ENCODE results near the gene HOMER2. TPM values are rescaled to one million over a fixed set of nuclear protein-coding genes. Genes with fewer than 3 reads are reported as not detected.
A peak's percentile ranks its signal among the peaks of the same experiment; 100 is the strongest.

HOMER2 gene
- total RNA-seq, 1 experiment from 2014 or later = 14.2 TPM

DNA sequence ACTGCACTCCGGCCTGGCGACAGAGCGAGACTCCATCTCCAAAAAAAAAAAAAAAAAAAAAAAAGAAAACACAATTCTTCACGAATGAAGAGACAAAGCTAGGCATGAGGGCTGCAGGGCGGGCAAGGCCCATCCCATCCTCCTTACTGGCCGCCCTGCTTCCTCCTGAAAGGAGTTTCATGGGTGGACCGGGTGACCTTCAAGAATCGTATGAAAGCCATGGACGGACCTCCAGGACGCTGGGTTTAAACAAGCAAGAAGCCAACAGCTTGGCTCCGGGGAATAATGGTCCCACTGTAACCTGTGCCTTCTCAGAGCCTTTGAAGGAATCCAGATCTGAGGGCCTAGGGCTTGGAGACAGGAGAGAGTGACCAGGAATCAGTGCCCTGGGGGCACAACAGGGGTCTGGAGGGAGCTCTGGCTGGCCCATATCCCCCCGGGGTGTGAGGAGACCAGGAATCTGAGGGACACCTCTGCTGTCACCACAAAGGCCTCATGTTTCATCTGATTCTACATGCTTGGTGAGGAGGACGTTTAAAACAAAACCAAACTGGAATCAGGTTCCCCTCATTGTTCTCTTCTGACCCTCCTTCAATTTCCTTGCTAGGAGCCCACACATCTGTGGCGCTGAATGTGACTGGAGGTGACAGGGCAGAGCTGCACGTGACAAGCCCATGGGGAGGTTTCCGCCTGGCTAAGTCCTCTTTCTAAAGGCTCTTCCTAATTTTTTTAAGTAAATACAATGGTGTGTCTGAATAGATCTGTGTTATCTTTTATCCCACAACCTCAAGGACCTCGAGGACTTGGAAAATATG lies 97.0 kb downstream of the HOMER2 start:
- no peak overlapping the region for H3K27ac ChIP-seq (ENCODE audit: insufficient read length, low read depth, low read length)
- H2AFZ ChIP-seq (ENCODE audit: low read length) = no peak overlapping the region
- H4K5ac ChIP-seq (ENCODE audit: insufficient read length, low read depth, low read length) = no peak overlapping the region
- no peak overlapping the region for H3K56ac ChIP-seq (ENCODE audit: insufficient read length, low read depth, low read length)
- H4K8ac ChIP-seq (replicated peaks; ENCODE audit: insufficient read length, low read depth, low read length) = no peak overlapping the region
- no peak for DNase-seq
- H4K91ac ChIP-seq (ENCODE audit: insufficient read length, low read depth, low read length) = no peak overlapping the region
- H3K4me1 ChIP-seq (ENCODE audit: insufficient read depth, low read length) = no peaks in the 10 kb centered on the region
- no peak overlapping the region for H2BK15ac ChIP-seq (ENCODE audit: low read depth, low read length)
- no peaks in the 10 kb centered on the region for H3K27me3 Mint-ChIP-seq (ENCODE audit: low read depth)
- no peak overlapping the region for H3T11ph ChIP-seq (ENCODE audit: low read length)
- no peaks in the 10 kb centered on the region for H3K9me3 ChIP-seq (ENCODE audit: control insufficient read depth, low read depth, low read length)
- no peak overlapping the region for H2BK20ac ChIP-seq (ENCODE audit: low read depth, low read length, poor library complexity, severe bottlenecking)
- TF ChIP-seq, protein P1, sequence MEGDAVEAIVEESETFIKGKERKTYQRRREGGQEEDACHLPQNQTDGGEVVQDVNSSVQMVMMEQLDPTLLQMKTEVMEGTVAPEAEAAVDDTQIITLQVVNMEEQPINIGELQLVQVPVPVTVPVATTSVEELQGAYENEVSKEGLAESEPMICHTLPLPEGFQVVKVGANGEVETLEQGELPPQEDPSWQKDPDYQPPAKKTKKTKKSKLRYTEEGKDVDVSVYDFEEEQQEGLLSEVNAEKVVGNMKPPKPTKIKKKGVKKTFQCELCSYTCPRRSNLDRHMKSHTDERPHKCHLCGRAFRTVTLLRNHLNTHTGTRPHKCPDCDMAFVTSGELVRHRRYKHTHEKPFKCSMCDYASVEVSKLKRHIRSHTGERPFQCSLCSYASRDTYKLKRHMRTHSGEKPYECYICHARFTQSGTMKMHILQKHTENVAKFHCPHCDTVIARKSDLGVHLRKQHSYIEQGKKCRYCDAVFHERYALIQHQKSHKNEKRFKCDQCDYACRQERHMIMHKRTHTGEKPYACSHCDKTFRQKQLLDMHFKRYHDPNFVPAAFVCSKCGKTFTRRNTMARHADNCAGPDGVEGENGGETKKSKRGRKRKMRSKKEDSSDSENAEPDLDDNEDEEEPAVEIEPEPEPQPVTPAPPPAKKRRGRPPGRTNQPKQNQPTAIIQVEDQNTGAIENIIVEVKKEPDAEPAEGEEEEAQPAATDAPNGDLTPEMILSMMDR (conservative IDR thresholded peaks at IDR 0.05) = no peak
- no peak overlapping the region for H3K14ac ChIP-seq (ENCODE audit: insufficient read depth, low read length)
- no peak overlapping the region for H3K4ac ChIP-seq (ENCODE audit: low read depth, low read length)
- no peak overlapping the region for H2BK12ac ChIP-seq (ENCODE audit: insufficient read length, low read depth, low read length)
- H3K4me1 Mint-ChIP-seq = peaks cover 0 to under 1% of the 10 kb centered on the region in 2 experiments; a peak in 2 of 4 replicates
- no peak overlapping the region for H3K9ac ChIP-seq (ENCODE audit: extremely low read depth, insufficient read length, low read length)
- no peaks in the 10 kb centered on the region; a peak in 1 of 7 replicates for H3K36me3 Mint-ChIP-seq (ENCODE audit: insufficient read depth in 1 of 3, low read depth in 3 of 3)
- no peak overlapping the region for H3K4me3 Mint-ChIP-seq
- H3K23me2 ChIP-seq (ENCODE audit: insufficient read length, low read depth, low read length, poor library complexity, severe bottlenecking) = no peaks in the 10 kb centered on the region
- no peak overlapping the region for H3K18ac ChIP-seq (ENCODE audit: insufficient read length, low read depth, low read length)
- no CpG with 5 or more reads among the region's 17 CpGs for WGBS (ENCODE audit: extremely low coverage, insufficient read length, low lambda C conversion rate)
- no peak overlapping the region for H2BK120ac ChIP-seq (ENCODE audit: low read depth, low read length, poor library complexity, severe bottlenecking)
- no peak overlapping the region for H3K23ac ChIP-seq (ENCODE audit: insufficient read length, low read depth, low read length)
- H2BK5ac ChIP-seq (ENCODE audit: insufficient read length, low read length) = no peak overlapping the region
- H3K9me3 Mint-ChIP-seq = no peaks in the 10 kb centered on the region
- H3K27ac Mint-ChIP-seq = 0 out of 7 replicates have a peak overlapping the region, but pooled peaks of 1 of the 3 experiments have one; percentile 35
- no peak overlapping the region for H3K4me2 ChIP-seq (ENCODE audit: insufficient read depth, insufficient read length, low read length)
- no peaks in the 10 kb centered on the region for H3K27me3 ChIP-seq (ENCODE audit: insufficient read depth, low read length)
- H3K79me2 ChIP-seq (ENCODE audit: insufficient read depth, low read length) = no peaks in the 10 kb centered on the region
- no peaks in the 10 kb centered on the region for H4K20me1 ChIP-seq (ENCODE audit: control insufficient read depth, insufficient read depth, insufficient read length)
- no peaks in the 10 kb centered on the region for H3K79me1 ChIP-seq (ENCODE audit: insufficient read depth, low read depth, low read length, poor library complexity, severe bottlenecking)
- H2AK5ac ChIP-seq (ENCODE audit: insufficient read length, low read length) = no peak overlapping the region

Data from H9 (cell line).